ENCODE results near the gene NMNAT3.

NMNAT3 gene

GRCh38 chr3:139677388-139678155, at the start of gene NMNAT3:
Gene NMNAT3, minus strand, starts transcription at chr3:139677972. Its CDS starts 50,248 bp downstream, at chr3:139627724.
- DNase-seq, result peak; percentile 26

- DNase-seq, result no peak
These were observed 43.6 kb upstream of the NMNAT3 start for GRCh38 chr3:139721370-139721769.

GRCh38 chr3:139718415-139718814, 40.6 kb upstream of the NMNAT3 start:
- DNase-seq, result no peak

GRCh38 chr3:139716908-139717485, 39.2 kb upstream of the NMNAT3 start:
- no peak for DNase-seq

GRCh38 chr3:139715743-139716360, 38.1 kb upstream of the NMNAT3 start:
- no peak for DNase-seq

- no peak for DNase-seq
These were observed 37.4 kb upstream of the NMNAT3 start for GRCh38 chr3:139715166-139715565.

- no peak for DNase-seq
These were observed 32.4 kb upstream of the NMNAT3 start for GRCh38 chr3:139710212-139710611.

GRCh38 chr3:139705631-139706030, 27.9 kb upstream of the NMNAT3 start:
- no peak for DNase-seq

- no peak for DNase-seq
These were observed 18.5 kb upstream of the NMNAT3 start for GRCh38 chr3:139696314-139696604.

GRCh38 chr3:139695426-139696313, 17.9 kb upstream of the NMNAT3 start:
- DNase-seq, result no peak

GRCh38 chr3:139695007-139695406, 17.2 kb upstream of the NMNAT3 start:
- no peak for DNase-seq

- no peak for DNase-seq
These were observed 16.8 kb upstream of the NMNAT3 start for GRCh38 chr3:139694542-139694941.

GRCh38 chr3:139691619-139692018, 13.8 kb upstream of the NMNAT3 start:
- DNase-seq, result no peak

- DNase-seq, result no peak
These were observed 12.0 kb upstream of the NMNAT3 start for GRCh38 chr3:139689708-139690228.

- no peak for DNase-seq
These were observed 11.3 kb upstream of the NMNAT3 start for GRCh38 chr3:139689122-139689521.

- no peak for DNase-seq
These were observed 9.7 kb upstream of the NMNAT3 start for GRCh38 chr3:139687431-139687830.

- no peak for DNase-seq
These were observed 8.9 kb upstream of the NMNAT3 start for GRCh38 chr3:139686624-139687023.

- DNase-seq, result no peak
These were observed 8.4 kb upstream of the NMNAT3 start for GRCh38 chr3:139686206-139686605.

- DNase-seq, result no peak
These were observed 1.5 kb upstream of the NMNAT3 start for GRCh38 chr3:139679220-139679775.

GRCh38 chr3:139676632-139677387, 962 bp downstream of the NMNAT3 start:
- no peak for DNase-seq

- DNase-seq, result no peak
These were observed 1.7 kb downstream of the NMNAT3 start for GRCh38 chr3:139676108-139676507.

- DNase-seq, result no peak
These were observed 2.4 kb downstream of the NMNAT3 start for GRCh38 chr3:139675327-139675726.
